OCI-M2 (cell line): ENCODE data around the gene SEH1L.
"Not testable (repeated sequence)": the region's sequence is repeated elsewhere in the genome, so short reads cannot be mapped to it uniquely, and the experiment has no call there.

Experiments used
- DNase-seq: peaks from one replicate; lab custom pipeline; 2025; ENCODE audit not compliant: unreplicated experiment; lab: John Stamatoyannopoulos, UW

The SEH1L gene

GRCh38 chr18:12947285-12948049 is at the start of gene SEH1L:
SEH1L (plus strand) TSS chr18:12948011; CDS start chr18:12948122, 111 bp downstream.
- peak; percentile 57 for DNase-seq

DNA sequence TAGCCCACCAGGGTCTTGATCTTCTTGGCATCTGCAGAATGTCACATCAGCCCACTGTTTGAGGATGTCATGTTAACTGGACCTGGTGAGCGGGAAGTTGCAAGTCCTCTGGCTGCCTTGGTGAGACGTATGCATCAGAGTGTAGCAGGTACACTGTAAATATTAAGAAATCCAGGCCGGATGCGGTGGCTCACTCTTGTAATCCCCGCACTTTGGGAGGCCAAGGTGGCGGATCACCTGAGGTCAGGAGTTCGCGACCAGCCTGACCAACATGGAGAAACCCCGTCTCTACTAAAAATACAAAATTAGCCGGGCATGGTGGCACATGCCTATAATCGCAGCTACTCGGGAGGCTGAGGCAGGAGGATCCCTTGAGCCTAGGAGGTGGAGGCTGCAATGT is 46.6 kb upstream of the SEH1L start:
- DNase-seq = not testable (repeated sequence)

- DNase-seq = no peak
Observed at GRCh38 chr18:12904012-12904516, 43.7 kb upstream of the SEH1L start.

GRCh38 chr18:12906119-12906518 is 41.7 kb upstream of the SEH1L start:
- DNase-seq = no peak

DNA sequence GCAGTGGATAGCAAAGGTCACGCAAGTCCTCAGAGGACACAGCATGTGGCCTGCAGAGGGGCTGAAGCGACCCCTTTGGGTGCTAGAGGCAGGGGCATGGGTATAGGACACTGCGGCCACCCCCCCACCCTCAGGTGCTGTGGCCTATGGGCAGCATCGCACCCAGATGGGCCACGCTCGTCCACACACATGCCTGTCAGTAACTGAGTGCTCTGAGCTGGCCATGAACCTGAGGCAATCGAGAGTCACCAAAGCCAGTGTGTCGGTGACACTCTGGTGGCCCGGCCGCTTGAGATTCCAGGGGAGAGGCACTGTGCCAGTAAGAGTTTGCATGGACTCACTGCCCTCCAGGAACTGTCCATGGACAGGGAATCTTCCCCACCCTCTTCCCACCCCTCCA is 41.0 kb upstream of the SEH1L start:
- DNase-seq = no peak

GRCh38 chr18:12907258-12907925 is 40.4 kb upstream of the SEH1L start:
- DNase-seq = no peak

DNA sequence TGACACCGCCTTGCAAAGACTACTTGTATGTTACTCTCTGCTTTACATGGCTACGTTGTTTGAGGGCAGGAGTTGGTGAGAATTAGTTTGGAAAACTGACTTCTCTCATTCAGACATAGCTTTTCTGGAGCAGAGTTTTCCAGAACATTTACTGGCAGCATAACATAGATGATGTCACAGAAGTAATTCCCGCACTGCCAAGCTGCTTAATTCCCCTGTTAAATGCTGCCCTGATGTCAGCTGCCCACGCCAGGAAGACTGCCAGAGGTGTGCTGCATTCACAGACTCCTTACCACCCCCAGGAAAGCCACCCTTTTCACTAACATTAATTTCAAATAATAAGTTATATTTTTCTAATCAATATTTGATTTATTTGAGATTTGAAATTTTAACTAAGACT is 39.1 kb upstream of the SEH1L start:
- no peak for DNase-seq

DNA sequence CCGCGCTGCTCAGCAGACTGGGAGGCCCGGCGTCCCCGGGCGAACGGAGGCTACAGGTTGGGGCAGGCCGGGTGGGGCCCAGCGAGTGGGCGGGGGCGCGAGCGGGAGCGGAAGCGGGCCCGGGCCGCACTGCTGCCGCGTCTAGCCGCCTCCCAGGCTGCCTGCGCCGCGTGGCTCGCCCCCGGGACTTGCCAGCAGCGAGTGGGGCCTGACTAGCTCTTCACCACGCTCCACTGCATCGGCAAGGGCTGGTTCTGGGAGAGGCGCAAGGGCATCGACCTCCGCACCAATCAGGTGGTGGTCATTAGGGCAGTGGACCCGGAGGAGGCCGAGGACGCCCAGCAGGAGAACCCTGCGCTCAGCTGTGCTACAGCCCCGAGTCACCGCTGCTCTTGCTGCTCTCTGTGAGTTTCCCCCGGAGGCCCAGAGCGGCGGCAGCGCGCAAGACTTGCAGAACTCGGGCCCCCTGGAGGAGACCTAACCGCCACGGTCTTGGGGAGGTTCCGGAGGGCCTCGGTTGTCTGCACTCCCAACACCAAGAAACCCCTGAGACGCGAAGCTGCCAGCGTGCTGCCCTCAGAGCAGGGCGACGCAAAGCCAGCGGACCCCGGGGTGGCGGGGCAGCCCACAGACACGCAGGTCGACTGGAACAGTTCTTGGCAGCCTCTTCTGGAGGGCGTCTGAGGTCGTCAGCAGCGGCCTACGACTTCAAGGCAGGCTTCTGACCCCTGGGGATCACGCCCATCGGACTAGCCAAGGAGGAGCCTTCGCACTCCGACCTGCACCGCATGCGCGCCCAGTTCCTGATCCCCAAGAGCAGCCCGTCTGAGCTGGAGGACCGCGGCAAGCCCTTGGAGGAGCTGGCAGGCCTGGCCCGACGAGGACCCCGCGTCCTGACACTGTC is 36.5 kb upstream of the SEH1L start:
- DNase-seq = no peak

DNA sequence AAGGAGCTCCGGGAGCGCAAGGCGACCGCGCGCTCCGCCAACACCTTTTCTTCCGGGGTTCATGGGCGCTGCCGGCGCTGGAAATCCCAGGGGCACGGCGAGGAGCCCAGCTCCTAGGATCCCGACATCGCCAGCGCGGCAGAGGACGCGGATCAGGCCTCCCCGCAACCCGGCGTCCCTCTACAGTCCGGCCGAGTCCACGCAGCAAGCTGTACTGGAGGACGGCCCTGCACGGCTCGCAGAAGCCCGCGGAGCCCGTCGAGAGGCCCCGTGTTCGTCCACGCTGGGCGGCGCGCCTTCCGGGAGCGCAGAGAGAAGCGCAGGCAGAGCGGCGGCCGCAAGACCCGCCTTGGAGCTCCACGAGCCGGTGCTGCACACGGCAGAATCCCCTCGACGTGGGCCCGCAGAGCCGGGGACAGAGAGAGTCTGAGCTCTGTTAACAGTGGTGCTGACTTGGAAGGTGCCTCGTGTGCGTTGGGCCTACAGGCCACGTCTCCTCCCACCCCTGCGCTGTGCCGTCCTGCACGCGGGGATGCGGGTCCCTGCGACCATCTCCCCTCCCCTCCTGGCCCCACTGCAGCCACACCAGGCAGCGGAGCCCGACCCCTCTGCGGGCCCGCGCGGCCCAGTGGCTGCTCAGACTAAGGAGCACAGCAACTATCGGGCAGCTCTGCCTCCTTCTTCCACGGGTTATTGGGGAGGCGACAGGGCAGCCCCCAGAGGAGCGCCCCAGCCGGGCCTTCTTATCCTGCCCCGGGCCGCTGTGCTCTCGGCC is 35.7 kb upstream of the SEH1L start:
- no peak for DNase-seq

DNA sequence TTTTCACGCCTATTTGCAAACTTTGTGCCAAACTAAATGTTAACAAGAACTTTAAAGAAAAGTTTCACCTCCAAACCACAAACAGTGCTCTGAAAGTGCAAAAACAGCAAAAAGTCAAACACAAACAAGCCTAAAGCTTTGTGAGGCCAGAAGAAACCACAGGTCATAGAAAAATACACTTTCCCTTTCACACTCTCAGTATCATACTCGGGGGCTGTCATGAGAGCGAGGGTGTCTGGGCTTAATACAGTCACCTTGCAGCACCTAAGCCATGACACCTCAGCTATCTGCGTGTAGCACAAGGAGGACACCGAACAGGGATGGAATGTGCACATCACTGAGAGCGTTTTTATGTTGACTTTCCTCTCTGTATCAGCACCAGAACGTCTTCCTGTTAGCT is 26.6 kb upstream of the SEH1L start:
- DNase-seq = no peak

- DNase-seq = no peak
Observed at GRCh38 chr18:12922266-12922665, 25.5 kb upstream of the SEH1L start.

- DNase-seq = no peak
Observed at GRCh38 chr18:12924616-12925015, 23.2 kb upstream of the SEH1L start.

DNA sequence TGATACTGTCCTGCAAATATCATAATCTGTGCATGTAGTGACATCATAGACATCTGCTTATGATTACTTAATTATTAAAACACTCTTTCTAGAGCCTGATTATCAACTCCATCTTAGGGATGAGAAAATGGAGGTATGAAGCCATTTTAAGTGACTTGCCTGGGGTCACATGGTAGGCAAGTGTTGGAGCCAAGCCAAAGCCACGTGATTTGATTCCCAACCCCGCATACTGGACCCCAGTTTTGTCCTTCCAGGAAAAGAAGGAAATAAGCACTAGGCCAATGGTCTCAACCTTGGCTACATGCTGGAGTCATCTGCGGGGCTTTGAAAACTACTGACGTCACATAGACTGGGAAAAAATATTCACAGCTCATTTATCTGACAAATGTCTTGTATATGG is 19.6 kb upstream of the SEH1L start:
- DNase-seq = no peak

- no peak for DNase-seq
Observed at GRCh38 chr18:12928641-12929040, 19.2 kb upstream of the SEH1L start.

GRCh38 chr18:12929477-12930083 is 18.2 kb upstream of the SEH1L start:
- DNase-seq = no peak

DNA sequence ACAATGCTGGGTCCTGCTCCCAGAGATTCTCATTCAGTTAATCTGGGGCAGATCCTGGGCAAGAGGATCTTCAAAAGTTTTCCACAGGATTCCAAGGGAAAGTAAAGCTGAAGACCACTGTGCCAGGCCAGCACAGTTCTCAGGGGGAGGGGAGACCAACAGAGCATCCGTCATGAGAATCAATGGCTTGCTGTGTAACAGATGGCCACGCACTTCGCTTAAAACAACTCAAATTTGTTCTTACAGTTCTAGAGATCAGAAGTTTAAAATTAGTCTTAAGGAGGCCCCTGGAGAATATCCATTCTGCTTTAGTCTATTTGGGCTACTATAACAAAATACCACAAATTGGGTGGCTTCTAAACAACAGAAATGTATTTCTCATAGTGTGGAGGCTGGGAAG is 17.4 kb upstream of the SEH1L start:
- DNase-seq = no peak

DNA sequence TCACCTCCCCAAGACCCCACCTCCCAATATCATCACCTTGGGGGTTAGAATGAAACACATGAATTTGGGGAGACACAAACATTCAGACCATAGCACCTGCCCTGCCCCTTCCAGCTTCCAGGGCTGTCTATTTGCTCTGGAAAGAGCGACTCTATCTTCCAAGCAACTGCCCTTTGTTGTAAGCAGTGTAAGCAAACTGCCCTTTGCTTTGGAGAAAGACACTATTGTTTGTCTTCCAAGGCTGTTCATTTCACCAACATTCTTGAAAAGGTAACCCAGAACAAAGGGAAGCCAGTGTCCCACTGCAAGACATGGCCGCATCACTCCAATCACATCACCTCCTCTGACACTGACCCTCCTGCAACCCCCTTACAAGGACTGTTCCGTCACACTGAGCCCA is 16.9 kb upstream of the SEH1L start:
- no peak for DNase-seq

GRCh38 chr18:12933327-12933726 is 14.5 kb upstream of the SEH1L start:
- DNase-seq = no peak

- DNase-seq = no peak
Observed at GRCh38 chr18:12934454-12935071, 13.2 kb upstream of the SEH1L start.

GRCh38 chr18:12939162-12939561 is 8.6 kb upstream of the SEH1L start:
- DNase-seq = no peak
